DOHH2 (cell line): ENCODE data around the gene OTULINL.

ENCODE experiments used
- H3F3A ChIP-seq: fragments of 200-600 bp; sonication (generic), shearing (Covaris generic); 2 replicates; pipeline ENCODE4 v1.6.0; 2016; ENCODE audit warnings: antibody characterized with exemption, mild to moderate bottlenecking; ENCODE audit not compliant: control insufficient read depth, insufficient read depth
- H3K27ac ChIP-seq: fragments of 200-600 bp; sonication (generic); 2 replicates; pipeline ENCODE4 v1.5.1; 2014; ENCODE audit warnings: low read depth, mild to moderate bottlenecking, low read length, moderate library complexity
- H3K27me3 ChIP-seq: fragments of 200-600 bp; sonication (generic); 2 replicates; pipeline ENCODE4 v1.6.1; 2014; ENCODE audit warnings: mild to moderate bottlenecking, low read length, mixed read lengths; ENCODE audit not compliant: control insufficient read depth
- H3K36me3 ChIP-seq: fragments of 200-600 bp; sonication (generic); 2 replicates; pipeline ENCODE4 v1.6.1; 2014; ENCODE audit warnings: mild to moderate bottlenecking, low read length, moderate library complexity, mixed read lengths; ENCODE audit not compliant: control insufficient read depth
- H3K4me1 ChIP-seq: fragments of 200-600 bp; sonication (generic); 2 replicates; pipeline ENCODE4 v1.6.1; 2014; ENCODE audit warnings: mild to moderate bottlenecking, low read length, mixed read lengths; ENCODE audit not compliant: control insufficient read depth
- H3K4me2 ChIP-seq: fragments of 200-600 bp; sonication (generic); 2 replicates; pipeline ENCODE4 v1.6.0; 2014; ENCODE audit warnings: mild to moderate bottlenecking, low read length, moderate library complexity
- H3K4me3 ChIP-seq: fragments of 200-600 bp; sonication (generic); 2 replicates; pipeline ENCODE4 v1.5.1; 2014; ENCODE audit warnings: mild to moderate bottlenecking, low read length, mixed read lengths
- H3K79me2 ChIP-seq: fragments of 200-600 bp; sonication (generic); 2 replicates; pipeline ENCODE4 v1.6.1; 2014; ENCODE audit warnings: mild to moderate bottlenecking, low read length, mixed read lengths; ENCODE audit not compliant: control insufficient read depth
- H3K9me2 ChIP-seq: fragments of 200-600 bp; sonication (generic); replicated peaks from 2 replicates; pipeline ENCODE4 v1.6.1; 2014; ENCODE audit warnings: mild to moderate bottlenecking, low read length, mixed read lengths; ENCODE audit not compliant: control insufficient read depth
- H3K9me3 ChIP-seq: fragments of 200-600 bp; sonication (generic); 2 replicates; pipeline ENCODE4 v1.6.1; 2014; ENCODE audit warnings: antibody characterized with exemption, low read length, mixed read lengths; ENCODE audit not compliant: control insufficient read depth, insufficient read depth
- H4K20me1 ChIP-seq: fragments of 200-600 bp; sonication (generic); 2 replicates; pipeline ENCODE4 v1.6.0; 2014; ENCODE audit warnings: low read depth, mild to moderate bottlenecking, antibody characterized with exemption, low read length, moderate library complexity; ENCODE audit not compliant: control insufficient read depth, insufficient read depth
- EZH2phosphoT487 ChIP-seq: fragments of 200-600 bp; sonication (generic); IDR thresholded peaks from 2 replicates; pipeline ENCODE4 v1.6.1; 2017; ENCODE audit warnings: borderline replicate concordance, mild to moderate bottlenecking, antibody characterized with exemption, low read length, moderate library complexity, mixed read lengths
- TF ChIP-seq, protein P1 (sequence below): fragments of 200-600 bp; sonication (generic); IDR thresholded peaks from one replicate; pipeline ENCODE4 v1.5.1; 2014; ENCODE audit warnings: antibody characterized with exemption, mild to moderate bottlenecking, low read depth, low read length; ENCODE audit not compliant: poor library complexity, severe bottlenecking

Gene OTULINL

DNA sequence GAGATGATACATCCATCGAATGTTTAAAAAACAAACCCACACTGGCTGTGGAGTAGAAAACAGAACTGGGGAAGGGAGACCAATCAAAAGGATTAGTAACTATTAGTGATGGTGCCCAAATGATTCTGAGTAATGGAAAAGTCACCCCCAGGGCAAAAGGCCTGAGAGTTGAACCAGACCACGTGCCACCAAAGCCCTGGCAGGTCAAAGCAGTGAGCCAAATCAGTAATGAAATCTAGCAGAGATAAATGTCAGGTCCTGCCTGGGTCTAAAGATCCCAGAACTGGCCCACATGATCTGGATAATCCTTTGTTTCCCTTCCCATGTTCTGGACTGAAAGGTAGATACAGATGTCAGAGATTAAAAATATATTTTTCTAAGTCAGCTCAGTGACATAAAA, 9.4 kb downstream of the OTULINL start:
- H3K79me2 ChIP-seq: no peaks in the 10 kb centered on the region
- H3F3A ChIP-seq: no peaks in the 10 kb centered on the region
- H3K27me3 ChIP-seq: peaks cover 8% of the 10 kb centered on the region
- no peak overlapping the region for H3K4me2 ChIP-seq
- H3K36me3 ChIP-seq: no peaks in the 10 kb centered on the region
- no peaks in the 10 kb centered on the region for H3K9me3 ChIP-seq
- TF ChIP-seq EZH2phosphoT487: no peak
- TF ChIP-seq, protein P1, sequence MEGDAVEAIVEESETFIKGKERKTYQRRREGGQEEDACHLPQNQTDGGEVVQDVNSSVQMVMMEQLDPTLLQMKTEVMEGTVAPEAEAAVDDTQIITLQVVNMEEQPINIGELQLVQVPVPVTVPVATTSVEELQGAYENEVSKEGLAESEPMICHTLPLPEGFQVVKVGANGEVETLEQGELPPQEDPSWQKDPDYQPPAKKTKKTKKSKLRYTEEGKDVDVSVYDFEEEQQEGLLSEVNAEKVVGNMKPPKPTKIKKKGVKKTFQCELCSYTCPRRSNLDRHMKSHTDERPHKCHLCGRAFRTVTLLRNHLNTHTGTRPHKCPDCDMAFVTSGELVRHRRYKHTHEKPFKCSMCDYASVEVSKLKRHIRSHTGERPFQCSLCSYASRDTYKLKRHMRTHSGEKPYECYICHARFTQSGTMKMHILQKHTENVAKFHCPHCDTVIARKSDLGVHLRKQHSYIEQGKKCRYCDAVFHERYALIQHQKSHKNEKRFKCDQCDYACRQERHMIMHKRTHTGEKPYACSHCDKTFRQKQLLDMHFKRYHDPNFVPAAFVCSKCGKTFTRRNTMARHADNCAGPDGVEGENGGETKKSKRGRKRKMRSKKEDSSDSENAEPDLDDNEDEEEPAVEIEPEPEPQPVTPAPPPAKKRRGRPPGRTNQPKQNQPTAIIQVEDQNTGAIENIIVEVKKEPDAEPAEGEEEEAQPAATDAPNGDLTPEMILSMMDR: no peak
- H3K4me3 ChIP-seq: no peak overlapping the region
- H3K27ac ChIP-seq: no peak overlapping the region
- H3K4me1 ChIP-seq: peaks cover 24% of the 10 kb centered on the region
- H3K9me2 ChIP-seq: no peaks in the 10 kb centered on the region
- H4K20me1 ChIP-seq: no peaks in the 10 kb centered on the region

DNA sequence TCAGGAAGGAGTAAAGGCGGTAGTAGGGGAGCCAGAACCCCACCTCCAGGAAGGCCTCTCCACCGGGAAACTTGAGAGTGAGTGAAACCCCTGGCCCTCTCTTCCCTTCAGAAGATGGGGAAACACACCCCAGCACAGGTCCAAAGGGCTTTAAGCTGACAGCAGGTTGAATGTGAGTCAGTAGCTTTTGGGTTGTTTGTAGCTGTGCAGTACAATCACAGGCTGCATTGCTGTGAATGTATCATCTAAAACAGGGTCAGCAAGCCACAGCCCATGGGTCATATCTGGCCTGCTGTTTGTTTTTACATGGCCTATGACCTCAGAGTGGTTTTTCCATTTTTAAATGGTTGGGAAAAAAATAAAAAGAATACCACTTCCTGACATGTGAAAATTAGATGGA, 10.0 kb downstream of the OTULINL start:
- peaks cover 24% of the 10 kb centered on the region for H3K4me1 ChIP-seq
- H4K20me1 ChIP-seq: no peaks in the 10 kb centered on the region
- no peaks in the 10 kb centered on the region for H3F3A ChIP-seq
- no peaks in the 10 kb centered on the region for H3K36me3 ChIP-seq
- peaks cover 3% of the 10 kb centered on the region for H3K27me3 ChIP-seq
- H3K27ac ChIP-seq: no peak overlapping the region
- no peaks in the 10 kb centered on the region for H3K79me2 ChIP-seq
- no peak for TF ChIP-seq EZH2phosphoT487
- TF ChIP-seq, protein P1: no peak
- no peaks in the 10 kb centered on the region for H3K9me3 ChIP-seq
- H3K4me2 ChIP-seq: no peak overlapping the region
- no peaks in the 10 kb centered on the region for H3K9me2 ChIP-seq
- H3K4me3 ChIP-seq: no peak overlapping the region

DNA sequence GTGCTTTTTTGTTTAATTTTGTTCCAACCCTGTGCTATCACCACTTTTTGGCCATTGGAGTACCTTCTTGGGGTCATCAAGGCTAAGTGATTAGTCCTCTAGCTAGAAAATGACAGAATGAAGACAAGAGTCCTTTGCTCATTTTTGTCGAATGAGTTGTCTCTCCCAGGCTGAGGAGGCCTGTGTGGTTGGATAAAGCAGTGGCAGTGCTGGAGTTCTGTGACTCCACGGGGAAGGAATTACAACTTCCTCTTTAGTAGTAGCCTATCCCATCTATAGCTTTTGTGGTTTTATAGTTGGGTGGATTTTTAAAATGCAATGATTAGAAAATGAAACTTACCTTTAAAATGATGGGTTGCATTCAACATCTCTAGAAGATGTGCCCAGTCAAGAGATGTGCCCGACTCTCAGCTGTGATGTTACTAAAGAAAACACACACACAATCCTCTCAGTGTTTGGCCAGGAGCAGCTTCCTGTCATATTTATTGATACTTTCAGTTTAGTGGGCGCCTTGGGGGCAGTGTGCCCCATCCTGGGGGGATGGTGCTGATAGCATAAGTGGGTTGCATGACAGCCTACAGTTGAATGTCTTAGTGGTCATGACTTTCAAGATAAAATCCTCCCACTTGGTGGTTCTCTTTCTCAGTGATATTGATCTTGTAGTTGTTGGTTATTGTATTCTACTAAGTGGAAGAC, 11.9 kb downstream of the OTULINL start:
- H3K4me3 ChIP-seq: no peak overlapping the region
- H3K27ac ChIP-seq: no peak overlapping the region
- H4K20me1 ChIP-seq: no peaks in the 10 kb centered on the region
- no peaks in the 10 kb centered on the region for H3K79me2 ChIP-seq
- H3K9me2 ChIP-seq: no peaks in the 10 kb centered on the region
- no peaks in the 10 kb centered on the region for H3K9me3 ChIP-seq
- TF ChIP-seq, protein P1: no peak
- no peak for TF ChIP-seq EZH2phosphoT487
- H3K4me2 ChIP-seq: no peak overlapping the region
- 0 out of 2 replicates have a peak, but pooled peaks cover 3% of the 10 kb centered on the region for H3K27me3 ChIP-seq
- H3F3A ChIP-seq: no peaks in the 10 kb centered on the region
- H3K4me1 ChIP-seq: peaks cover 24% of the 10 kb centered on the region
- no peaks in the 10 kb centered on the region for H3K36me3 ChIP-seq
